Neural cell (in vitro differentiated cells): Measurements from ENCODE around the gene DUSP5. TPM values are rescaled to one million over a fixed set of nuclear protein-coding genes. Genes with fewer than 3 reads are reported as not detected.

Experiments
- H2AFZ ChIP-seq: fragments of 200-600, 300-800 bp; sonication (generic), shearing (Covaris generic); 2 replicates; pipeline ENCODE4 v1.6.0; 2014; ENCODE audit warnings: low read depth, mild to moderate bottlenecking, antibody characterized with exemption, low read length, moderate library complexity
- H3F3A ChIP-seq: fragments of 200-600 bp; shearing (Covaris generic); 2 replicates; pipeline ENCODE4 v1.6.1; 2016; ENCODE audit warnings: mild to moderate bottlenecking, moderate library complexity, mixed read lengths, antibody characterized with exemption, low read length; ENCODE audit not compliant: insufficient read depth, poor library complexity, severe bottlenecking
- H3K27ac ChIP-seq: fragments of 200-600, 300-800 bp; sonication (generic), shearing (Covaris generic); 2 replicates; pipeline ENCODE4 v1.5.1; 2014; ENCODE audit warnings: mild to moderate bottlenecking, low read length, moderate library complexity
- H3K27me3 ChIP-seq: fragments of 300-800, 200-600 bp; sonication (generic), shearing (Covaris generic); 2 replicates; pipeline ENCODE4 v1.6.0; 2014; ENCODE audit warnings: mild to moderate bottlenecking, low read depth, low read length, moderate library complexity; ENCODE audit not compliant: insufficient read depth
- H3K36me3 ChIP-seq: fragments of 300-800, 200-600 bp; sonication (generic), shearing (Covaris generic); 2 replicates; pipeline ENCODE4 v1.5.1; 2014; ENCODE audit warnings: mild to moderate bottlenecking, antibody characterized with exemption, low read length, moderate library complexity; ENCODE audit not compliant: insufficient read depth
- H3K4me2 ChIP-seq: fragments of 300-800, 200-600 bp; sonication (generic), shearing (Covaris generic); 2 replicates; pipeline ENCODE4 v1.6.0; 2014; ENCODE audit warnings: mild to moderate bottlenecking, low read length
- H3K4me3 ChIP-seq: fragments of 300-800, 200-600 bp; sonication (generic), shearing (Covaris generic); 2 replicates; pipeline ENCODE4 v1.5.1; 2014; ENCODE audit warnings: mild to moderate bottlenecking, low read length, moderate library complexity
- H3K79me2 ChIP-seq: fragments of 200-600 bp; shearing (Covaris generic); replicated peaks from 2 replicates; pipeline ENCODE4 v1.6.0; 2014; ENCODE audit warnings: mild to moderate bottlenecking, low read length, moderate library complexity; ENCODE audit not compliant: insufficient read depth
- H3K9ac ChIP-seq: fragments of 300-800, 200-600 bp; sonication (generic), shearing (Covaris generic); 2 replicates; pipeline ENCODE4 v1.6.1; 2016; ENCODE audit warnings: mild to moderate bottlenecking, low read length, mixed read lengths
- H3K9me2 ChIP-seq: fragments of 200-600 bp; shearing (Covaris generic); 2 replicates; pipeline ENCODE4 v1.6.1; 2016; ENCODE audit warnings: mild to moderate bottlenecking, low read length, mixed read lengths; ENCODE audit not compliant: insufficient read depth
- H3K9me3 ChIP-seq: fragments of 200-600, 300-800 bp; sonication (generic), shearing (Covaris generic); 2 replicates; pipeline ENCODE4 v1.6.1; 2016; ENCODE audit warnings: mild to moderate bottlenecking, mixed run types, low read length, moderate library complexity, mixed read lengths
- H4K20me1 ChIP-seq: fragments of 200-600 bp; shearing (Covaris generic); 2 replicates; pipeline ENCODE4 v1.6.1; 2016; ENCODE audit warnings: mild to moderate bottlenecking, mixed run types; ENCODE audit not compliant: insufficient read depth
- CTCF ChIP-seq: fragments of 450-650 bp; IDR thresholded peaks from 2 replicates; pipeline ENCODE4 v1.5.1; 2014; ENCODE audit warnings: antibody characterized with exemption, mild to moderate bottlenecking, moderate library complexity; ENCODE audit not compliant: poor library complexity, severe bottlenecking
- EP300 ChIP-seq: fragments of 450-650 bp; conservative IDR thresholded peaks from 2 replicates; pipeline ENCODE4 v1.6.1; 2014; ENCODE audit warnings: antibody characterized with exemption, mild to moderate bottlenecking, moderate library complexity; ENCODE audit not compliant: poor library complexity, severe bottlenecking
- EZH2 ChIP-seq: fragments of 200-600, 300-800 bp; shearing (Covaris generic), sonication (generic); IDR thresholded peaks from 2 replicates; pipeline ENCODE4 v1.6.1; 2014; ENCODE audit warnings: antibody characterized with exemption, low read length, borderline replicate concordance, mild to moderate bottlenecking; ENCODE audit not compliant: insufficient read depth, poor library complexity, severe bottlenecking
- MXI1 ChIP-seq: fragments of 450-650 bp; conservative IDR thresholded peaks from 2 replicates; pipeline ENCODE4 v1.6.1; 2014; ENCODE audit warnings: antibody characterized with exemption, mild to moderate bottlenecking; ENCODE audit not compliant: poor library complexity, severe bottlenecking
- POLR2AphosphoS5 ChIP-seq: IDR thresholded peaks from 2 replicates; pipeline ENCODE4 v1.6.1; 2012
- RAD21 ChIP-seq: fragments of 450-650 bp; conservative IDR thresholded peaks from 2 replicates; pipeline ENCODE4 v1.6.1; 2014; ENCODE audit warnings: antibody characterized with exemption, mild to moderate bottlenecking, moderate library complexity
- SMC3 ChIP-seq: fragments of 450-650 bp; conservative IDR thresholded peaks from 2 replicates; pipeline ENCODE4 v1.6.1; 2014; ENCODE audit warnings: antibody characterized with exemption, mild to moderate bottlenecking, moderate library complexity; ENCODE audit not compliant: poor library complexity
- TAF1 ChIP-seq: IDR thresholded peaks from 2 replicates; pipeline ENCODE4 v1.6.1; 2012; ENCODE audit warnings: low read depth
- polyA plus RNA-seq: library from polyadenylated mRNA; depleted of rRNA; stranded (reverse); fragments of >200 nt; gene quantifications from 2 replicates; pipeline ENCODE4 v1.2.3, GENCODE V29; 2014
- TF ChIP-seq, protein P1 (sequence below): IDR thresholded peaks from 2 replicates; pipeline ENCODE4 v1.6.1; 2012; ENCODE audit warnings: borderline replicate concordance

DUSP5 gene
- polyA plus RNA-seq, 1 donor from 2014 or later: 2.2 TPM

- TF ChIP-seq MXI1: no peak
- TF ChIP-seq TAF1: no peak
- TF ChIP-seq SMC3: no peak
- TF ChIP-seq, protein P1, sequence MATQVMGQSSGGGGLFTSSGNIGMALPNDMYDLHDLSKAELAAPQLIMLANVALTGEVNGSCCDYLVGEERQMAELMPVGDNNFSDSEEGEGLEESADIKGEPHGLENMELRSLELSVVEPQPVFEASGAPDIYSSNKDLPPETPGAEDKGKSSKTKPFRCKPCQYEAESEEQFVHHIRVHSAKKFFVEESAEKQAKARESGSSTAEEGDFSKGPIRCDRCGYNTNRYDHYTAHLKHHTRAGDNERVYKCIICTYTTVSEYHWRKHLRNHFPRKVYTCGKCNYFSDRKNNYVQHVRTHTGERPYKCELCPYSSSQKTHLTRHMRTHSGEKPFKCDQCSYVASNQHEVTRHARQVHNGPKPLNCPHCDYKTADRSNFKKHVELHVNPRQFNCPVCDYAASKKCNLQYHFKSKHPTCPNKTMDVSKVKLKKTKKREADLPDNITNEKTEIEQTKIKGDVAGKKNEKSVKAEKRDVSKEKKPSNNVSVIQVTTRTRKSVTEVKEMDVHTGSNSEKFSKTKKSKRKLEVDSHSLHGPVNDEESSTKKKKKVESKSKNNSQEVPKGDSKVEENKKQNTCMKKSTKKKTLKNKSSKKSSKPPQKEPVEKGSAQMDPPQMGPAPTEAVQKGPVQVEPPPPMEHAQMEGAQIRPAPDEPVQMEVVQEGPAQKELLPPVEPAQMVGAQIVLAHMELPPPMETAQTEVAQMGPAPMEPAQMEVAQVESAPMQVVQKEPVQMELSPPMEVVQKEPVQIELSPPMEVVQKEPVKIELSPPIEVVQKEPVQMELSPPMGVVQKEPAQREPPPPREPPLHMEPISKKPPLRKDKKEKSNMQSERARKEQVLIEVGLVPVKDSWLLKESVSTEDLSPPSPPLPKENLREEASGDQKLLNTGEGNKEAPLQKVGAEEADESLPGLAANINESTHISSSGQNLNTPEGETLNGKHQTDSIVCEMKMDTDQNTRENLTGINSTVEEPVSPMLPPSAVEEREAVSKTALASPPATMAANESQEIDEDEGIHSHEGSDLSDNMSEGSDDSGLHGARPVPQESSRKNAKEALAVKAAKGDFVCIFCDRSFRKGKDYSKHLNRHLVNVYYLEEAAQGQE: no peak
- no peak for TF ChIP-seq RAD21
- no peak for TF ChIP-seq CTCF
- no peak for TF ChIP-seq EZH2
- no peak for TF ChIP-seq EP300
- TF ChIP-seq POLR2AphosphoS5: no peak
- H3K27me3 ChIP-seq: no peaks in the 10 kb centered on the region
- no peaks in the 10 kb centered on the region for H3F3A ChIP-seq
- H3K27ac ChIP-seq: no peak overlapping the region
- H3K4me2 ChIP-seq: no peak overlapping the region
- no peak overlapping the region for H3K4me3 ChIP-seq
- no peaks in the 10 kb centered on the region for H3K9me3 ChIP-seq
- no peak overlapping the region for H3K9ac ChIP-seq
- no peaks in the 10 kb centered on the region for H4K20me1 ChIP-seq
- H2AFZ ChIP-seq: no peak overlapping the region
- no peaks in the 10 kb centered on the region for H3K79me2 ChIP-seq
- H3K9me2 ChIP-seq: no peaks in the 10 kb centered on the region
- no peaks in the 10 kb centered on the region for H3K36me3 ChIP-seq
Measured at GRCh38 chr10:110512461-110513187, 14.9 kb downstream of the DUSP5 start.

- Histone ChIP-seq H3K4me2 (no peak overlapping the region), H3K9me3 (no peaks in the 10 kb centered on the region), H3F3A (no peaks in the 10 kb centered on the region), H3K9me2 (no peaks in the 10 kb centered on the region), H3K9ac (no peak overlapping the region), H3K36me3 (no peaks in the 10 kb centered on the region), H3K4me3 (no peak overlapping the region), H4K20me1 (no peaks in the 10 kb centered on the region), H3K27me3 (no peaks in the 10 kb centered on the region), H3K79me2 (no peaks in the 10 kb centered on the region), H3K27ac (no peak overlapping the region), H2AFZ (no peak overlapping the region)
- TF ChIP-seq, protein P1: no peak
- no peak for TF ChIP-seq RAD21
- no peak for TF ChIP-seq EZH2
- no peak for TF ChIP-seq MXI1
- no peak for TF ChIP-seq SMC3
- TF ChIP-seq EP300: no peak
- no peak for TF ChIP-seq TAF1
- no peak for TF ChIP-seq POLR2AphosphoS5
- TF ChIP-seq CTCF: no peak
Measured at GRCh38 chr10:110513949-110514348, 16.2 kb downstream of the DUSP5 start.
